Measurements from ENCODE around the gene KDM7A.

Gene KDM7A

DNA sequence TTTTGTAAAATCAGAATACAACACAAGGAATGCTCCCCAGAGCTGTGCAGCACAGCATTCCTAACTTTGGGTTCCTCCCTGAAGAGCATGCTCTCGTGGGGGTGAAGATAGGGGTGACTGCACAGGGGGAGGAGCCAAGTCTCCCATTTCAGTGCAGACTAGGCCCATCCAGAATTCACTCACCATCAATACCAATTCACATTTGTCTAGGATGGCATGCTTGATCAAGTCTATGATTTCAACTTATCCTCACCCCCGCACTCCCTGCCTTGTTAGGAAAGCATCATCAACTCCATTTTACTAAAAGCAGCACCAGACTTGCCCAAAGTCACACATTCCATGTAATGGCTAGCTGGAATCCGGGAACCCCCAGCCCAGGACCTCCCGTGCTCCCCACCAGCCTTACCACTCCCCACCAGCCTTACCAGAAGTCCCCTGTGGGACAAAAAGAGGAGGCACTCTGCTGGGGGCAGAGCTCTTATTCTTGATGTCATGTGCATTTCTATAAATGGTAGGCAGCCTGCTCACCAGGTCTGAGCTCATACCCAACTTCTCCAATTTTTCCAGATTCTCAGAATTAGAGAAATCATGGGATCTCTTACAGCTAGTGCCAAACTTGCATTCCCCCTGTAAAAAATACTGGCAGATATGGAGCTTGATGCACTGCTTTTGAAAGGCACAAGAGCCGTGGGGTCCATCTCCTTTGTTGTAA, 120.2 kb downstream of the KDM7A start:
- DNase-seq: no peak
- peaks cover 9 to 20% (median 9%) of the 10 kb centered on the region in 3 donors for H3K36me3 ChIP-seq

DNA sequence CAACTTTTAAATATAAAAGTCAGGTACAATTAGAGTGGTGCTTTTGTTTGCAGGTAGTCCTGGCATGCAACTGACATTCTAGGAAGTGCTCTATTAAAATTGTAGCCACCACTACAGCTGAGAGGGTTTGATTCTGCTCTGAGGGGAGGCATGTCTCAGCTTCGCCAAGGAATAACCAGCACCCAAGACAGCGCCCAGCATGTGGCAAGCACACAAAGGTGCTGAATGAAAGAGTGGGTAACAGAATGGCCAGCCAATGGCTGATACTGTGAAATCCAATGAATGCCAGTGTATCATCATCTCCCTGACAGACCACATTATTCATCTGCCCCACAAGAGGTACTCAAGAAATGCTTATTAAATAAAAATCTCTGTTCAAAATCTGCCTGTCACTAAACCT, 121.0 kb downstream of the KDM7A start:
- intact Hi-C loops (cut with DNase I; ENCODE audit: low total_unique reads): no loop called here
- TF ChIP-seq, protein P1, sequence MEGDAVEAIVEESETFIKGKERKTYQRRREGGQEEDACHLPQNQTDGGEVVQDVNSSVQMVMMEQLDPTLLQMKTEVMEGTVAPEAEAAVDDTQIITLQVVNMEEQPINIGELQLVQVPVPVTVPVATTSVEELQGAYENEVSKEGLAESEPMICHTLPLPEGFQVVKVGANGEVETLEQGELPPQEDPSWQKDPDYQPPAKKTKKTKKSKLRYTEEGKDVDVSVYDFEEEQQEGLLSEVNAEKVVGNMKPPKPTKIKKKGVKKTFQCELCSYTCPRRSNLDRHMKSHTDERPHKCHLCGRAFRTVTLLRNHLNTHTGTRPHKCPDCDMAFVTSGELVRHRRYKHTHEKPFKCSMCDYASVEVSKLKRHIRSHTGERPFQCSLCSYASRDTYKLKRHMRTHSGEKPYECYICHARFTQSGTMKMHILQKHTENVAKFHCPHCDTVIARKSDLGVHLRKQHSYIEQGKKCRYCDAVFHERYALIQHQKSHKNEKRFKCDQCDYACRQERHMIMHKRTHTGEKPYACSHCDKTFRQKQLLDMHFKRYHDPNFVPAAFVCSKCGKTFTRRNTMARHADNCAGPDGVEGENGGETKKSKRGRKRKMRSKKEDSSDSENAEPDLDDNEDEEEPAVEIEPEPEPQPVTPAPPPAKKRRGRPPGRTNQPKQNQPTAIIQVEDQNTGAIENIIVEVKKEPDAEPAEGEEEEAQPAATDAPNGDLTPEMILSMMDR (IDR thresholded peaks at IDR 0.05): no peak
- peaks cover 9 to 20% (median 9%) of the 10 kb centered on the region in 3 donors for H3K36me3 ChIP-seq
- H3K4me3 ChIP-seq: no peak overlapping the region
- H3K27me3 ChIP-seq: no peaks in the 10 kb centered on the region
- no peak for DNase-seq
- peaks cover 0 to 30% (median 11%) of the 10 kb centered on the region in 4 donors for H3K4me1 ChIP-seq
- no peak overlapping the region for H3K27ac ChIP-seq
- H3K9me3 ChIP-seq: no peaks in the 10 kb centered on the region

More for the DNA sequence above, 120.2 kb downstream of the KDM7A start:
- no peak overlapping the region for H3K4me3 ChIP-seq
- H3K9me3 ChIP-seq: no peaks in the 10 kb centered on the region
- H3K27me3 ChIP-seq: no peaks in the 10 kb centered on the region
- peaks cover 0 to 37% (median 15%) of the 10 kb centered on the region in 4 donors for H3K4me1 ChIP-seq
- H3K27ac ChIP-seq: no peak overlapping the region
- TF ChIP-seq, protein P1 (IDR thresholded peaks at IDR 0.05): no peak
- intact Hi-C loops (cut with DNase I; ENCODE audit: low total_unique reads): no loop called here

DNA sequence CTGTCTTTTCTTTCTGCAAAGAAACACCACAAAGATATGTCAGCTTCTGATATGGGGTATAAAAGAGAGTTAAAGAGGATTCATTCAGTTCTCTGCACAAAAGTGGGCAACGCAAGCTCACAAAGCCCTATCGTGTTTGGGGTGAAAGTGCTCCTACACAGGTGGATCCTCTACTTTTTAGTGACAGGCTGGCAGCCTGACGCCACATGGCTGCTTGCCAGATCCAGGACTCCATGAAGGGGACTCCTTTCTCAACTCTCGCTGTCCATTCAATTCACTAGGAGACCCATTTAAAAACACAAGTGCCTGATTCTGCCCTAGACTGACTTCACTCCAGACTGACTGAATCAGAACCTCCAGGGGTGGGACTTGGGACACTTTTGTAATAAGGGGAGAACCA, 122.0 kb downstream of the KDM7A start:
- intact Hi-C loops (cut with DNase I; ENCODE audit: low total_unique reads): no loop called here
- no peak for DNase-seq
- Histone ChIP-seq H3K36me3 (peaks cover 9 to 20% (median 9%) of the 10 kb centered on the region in 3 donors), H3K27me3 (no peaks in the 10 kb centered on the region), H3K9me3 (no peaks in the 10 kb centered on the region), H3K4me3 (no peak overlapping the region), H3K4me1 (peaks cover 0 to 24% (median 7%) of the 10 kb centered on the region in 4 donors), H3K27ac (no peak overlapping the region)
- TF ChIP-seq, protein P1 (IDR thresholded peaks at IDR 0.05): no peak

DNA sequence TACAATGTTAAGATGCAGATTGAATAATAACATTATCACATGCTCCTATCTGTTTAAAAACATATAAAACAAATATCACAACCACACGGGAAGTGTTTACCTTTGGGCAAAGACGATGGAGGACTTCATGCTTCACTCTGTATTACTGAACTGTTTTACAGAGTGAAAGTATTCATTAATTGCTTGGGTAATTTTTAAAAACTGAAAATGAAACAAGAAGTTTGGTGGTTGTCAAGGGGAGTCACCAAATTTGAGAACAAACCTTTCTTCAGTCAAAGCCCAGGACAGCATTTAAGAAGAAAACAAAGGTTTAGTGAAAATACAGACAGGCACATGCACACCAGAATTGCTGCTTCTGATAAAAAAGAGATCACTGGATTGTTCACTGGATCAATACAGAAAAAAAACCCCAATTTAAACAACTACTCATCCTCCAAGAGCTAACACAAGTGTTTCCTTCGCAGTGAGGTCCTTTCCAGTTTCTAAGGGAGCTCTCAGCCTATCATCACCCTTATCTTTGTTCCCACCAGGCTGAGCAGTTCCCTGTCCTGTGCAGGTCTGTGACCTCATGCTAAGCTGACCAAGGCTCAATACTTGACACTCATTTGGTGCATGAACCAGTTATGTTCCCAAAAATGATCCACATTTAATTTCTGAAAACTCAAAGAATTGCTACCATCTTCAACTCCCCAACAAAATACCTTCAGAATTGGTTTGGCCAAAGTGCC, 122.8 kb downstream of the KDM7A start:
- Histone ChIP-seq H3K4me1 (peaks cover 0 to 21% (median under 1%) of the 10 kb centered on the region in 4 donors), H3K36me3 (peaks cover 9 to 20% (median 9%) of the 10 kb centered on the region in 3 donors), H3K9me3 (no peaks in the 10 kb centered on the region), H3K4me3 (no peak overlapping the region), H3K27me3 (no peaks in the 10 kb centered on the region), H3K27ac (no peak overlapping the region)
- DNase-seq: no peak
- TF ChIP-seq, protein P1 (IDR thresholded peaks at IDR 0.05): no peak
- intact Hi-C loops (cut with DNase I; ENCODE audit: low total_unique reads): no loop called here

DNA sequence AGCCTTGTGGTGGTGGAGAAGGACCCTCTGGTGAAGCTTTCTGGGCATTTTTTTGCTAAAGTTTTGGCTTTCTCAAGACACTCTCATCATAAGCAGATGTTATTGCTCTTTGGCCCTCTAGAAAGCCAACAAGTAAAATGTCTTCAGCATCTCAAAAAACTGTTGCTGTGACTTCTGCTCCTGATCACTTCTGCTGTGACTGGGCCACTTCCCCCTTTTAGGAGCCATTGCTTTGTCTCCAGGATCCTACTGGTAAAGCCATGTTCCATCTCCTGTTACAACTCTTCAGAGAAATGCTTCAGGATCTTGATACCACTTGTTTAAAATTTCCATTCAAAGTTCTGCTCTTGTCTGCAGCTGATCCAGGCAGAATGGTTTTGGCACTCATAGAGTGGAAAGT, 125.0 kb downstream of the KDM7A start:
- intact Hi-C loops (cut with DNase I; ENCODE audit: low total_unique reads): no loop called here
- H3K9me3 ChIP-seq: no peaks in the 10 kb centered on the region
- H3K27ac ChIP-seq: no peak overlapping the region
- peaks cover 9 to 25% (median 9%) of the 10 kb centered on the region in 3 donors for H3K36me3 ChIP-seq
- DNase-seq: no peak
- TF ChIP-seq, protein P1 (IDR thresholded peaks at IDR 0.05): no peak
- no peak overlapping the region for H3K4me3 ChIP-seq
- H3K27me3 ChIP-seq: no peaks in the 10 kb centered on the region
- peaks cover 0 to 10% (median 0%) of the 10 kb centered on the region in 4 donors for H3K4me1 ChIP-seq

All from tibial artery (tissue), 4 donors.